Brain pericyte (primary cell): ENCODE data around the gene SPEF2.
"Not testable (repeated sequence)": the region's sequence is repeated elsewhere in the genome, so short reads cannot be mapped to it uniquely, and the experiment has no call there.

Source experiments
- DNase-seq: peaks from one replicate; pipeline ENCODE4 v3.0.0-alpha.2; 2012; ENCODE audit warnings: low read depth, low spot score

The SPEF2 gene

GRCh38 chr5:35659556-35659955 is 41.9 kb downstream of the SPEF2 start:
- DNase-seq = no peak

GRCh38 chr5:35660451-35660850 is 42.8 kb downstream of the SPEF2 start:
- DNase-seq = no peak

- no peak for DNase-seq
Observed at GRCh38 chr5:35664584-35664983, 46.9 kb downstream of the SPEF2 start.

GRCh38 chr5:35665096-35665495 is 47.4 kb downstream of the SPEF2 start:
- DNase-seq = no peak

GRCh38 chr5:35668319-35668718 is 50.7 kb downstream of the SPEF2 start:
- no peak for DNase-seq

- no peak for DNase-seq
Observed at GRCh38 chr5:35668794-35669193, 51.1 kb downstream of the SPEF2 start.

- no peak for DNase-seq
Observed at GRCh38 chr5:35671541-35672295, 54.1 kb downstream of the SPEF2 start.

- not testable (repeated sequence) for DNase-seq
Observed at GRCh38 chr5:35672296-35672655, 54.6 kb downstream of the SPEF2 start.

- no peak for DNase-seq
Observed at GRCh38 chr5:35672995-35673394, 55.3 kb downstream of the SPEF2 start.

- no peak for DNase-seq
Observed at GRCh38 chr5:35674049-35674448, 56.4 kb downstream of the SPEF2 start.

- no peak for DNase-seq
Observed at GRCh38 chr5:35675392-35675791, 57.7 kb downstream of the SPEF2 start.

- no peak for DNase-seq
Observed at GRCh38 chr5:35677878-35678277, 60.2 kb downstream of the SPEF2 start.

- DNase-seq = no peak
Observed at GRCh38 chr5:35678661-35679060, 61.0 kb downstream of the SPEF2 start.

GRCh38 chr5:35679357-35679756 is 61.7 kb downstream of the SPEF2 start:
- no peak for DNase-seq

- DNase-seq = no peak
Observed at GRCh38 chr5:35681911-35682310, 64.2 kb downstream of the SPEF2 start.

- DNase-seq = no peak
Observed at GRCh38 chr5:35683466-35683865, 65.8 kb downstream of the SPEF2 start.

GRCh38 chr5:35685161-35685560 is 67.5 kb downstream of the SPEF2 start:
- no peak for DNase-seq

- no peak for DNase-seq
Observed at GRCh38 chr5:35687961-35688360, 70.3 kb downstream of the SPEF2 start.

GRCh38 chr5:35694481-35694880 is 76.8 kb downstream of the SPEF2 start:
- no peak for DNase-seq

GRCh38 chr5:35698047-35698808 is 80.6 kb downstream of the SPEF2 start:
- DNase-seq = no peak

GRCh38 chr5:35707659-35708058 is 90.0 kb downstream of the SPEF2 start:
- no peak for DNase-seq

- DNase-seq = no peak
Observed at GRCh38 chr5:35709688-35710087, 92.0 kb downstream of the SPEF2 start.

GRCh38 chr5:35717718-35718117 is 100.1 kb downstream of the SPEF2 start:
- no peak for DNase-seq
